Colonic mucosa (tissue), 4 donors: Measurements from ENCODE around the gene GDAP1L1. TPM values are rescaled to one million over a fixed set of nuclear protein-coding genes. Genes with fewer than 3 reads are reported as not detected.
"Not testable (repeated sequence)": the region's sequence is repeated elsewhere in the genome, so short reads cannot be mapped to it uniquely, and the experiment has no call there.

Experiments
- DNase-seq: peaks from one replicate; pipeline ENCODE4 v3.0.0-alpha.2; 2020
- H3K27ac ChIP-seq: fragments of 200-600 bp; one replicate; pipeline ENCODE4 v1.8.0; 2021
- H3K27me3 ChIP-seq: fragments of 200-600 bp; one replicate; pipeline ENCODE4 v1.8.0; 2021
- H3K36me3 ChIP-seq: fragments of 200-600 bp; one replicate; pipeline ENCODE4 v1.8.0; 2021
- H3K4me1 ChIP-seq: fragments of 200-600 bp; one replicate; pipeline ENCODE4 v1.8.0; 2021; ENCODE audit warnings: mild to moderate bottlenecking
- H3K4me3 ChIP-seq: fragments of 200-600 bp; one replicate; pipeline ENCODE4 v1.8.0; 2021
- H3K9ac ChIP-seq, 2 donors: one replicate each; pipeline ENCODE4 v1.7.0; 2013; ENCODE audit warnings: control low read depth in 2 of 2, low read depth in 2 of 2, low read length in 2 of 2
- H3K9me3 ChIP-seq: fragments of 200-600 bp; one replicate; pipeline ENCODE4 v1.8.0; 2021
- CTCF ChIP-seq: fragments of 200-600 bp; IDR thresholded peaks from one replicate; pipeline ENCODE4 v1.8.0; 2022; ENCODE audit warnings: antibody characterized with exemption, mild to moderate bottlenecking
- intact Hi-C: fragments of 100-400 bp; cut with DNase I; formaldehyde crosslinking; loops from one replicate; pipeline ENCODE4 v1.14.1; 2022
- total RNA-seq, 2 donors: library from RNA; stranded (reverse); fragmentation: NEBNext Ultra II Directional in 1 of 2; extraction: Animal tissue kit (Norgen Biotek cat#: 25700) in 1 of 2; gene quantifications; one replicate each; pipeline ENCODE4 v1.2.1, GENCODE V29; 2021
- donor health status: healthy.
- donor health status: DM: no; HTN: no; CAD: no.
- donor health status: DM: no; HTN: no; CAD: no.

Gene GDAP1L1
- total RNA-seq, 2 donors from 2014 or later: not detected

- H3K36me3 ChIP-seq: no peaks in the 10 kb centered on the region
- H3K27ac ChIP-seq: no peak overlapping the region
- DNase-seq: peak; percentile 33
- TF ChIP-seq CTCF: no peak
- no peaks in the 10 kb centered on the region for H3K27me3 ChIP-seq
- intact Hi-C loops: no loop called here
- no peak overlapping the region for H3K9ac ChIP-seq
- H3K9me3 ChIP-seq: no peaks in the 10 kb centered on the region
- no peaks in the 10 kb centered on the region for H3K4me1 ChIP-seq
- no peak overlapping the region for H3K4me3 ChIP-seq
Observed at GRCh38 chr20:44296011-44296410, 48.9 kb downstream of the GDAP1L1 start.

GRCh38 chr20:44297721-44298120, 50.6 kb downstream of the GDAP1L1 start:
- Histone ChIP-seq H3K27me3 (no peaks in the 10 kb centered on the region), H3K27ac (no peak overlapping the region), H3K36me3 (no peaks in the 10 kb centered on the region), H3K9me3 (no peaks in the 10 kb centered on the region), H3K4me3 (no peak overlapping the region), H3K9ac (no peak overlapping the region), H3K4me1 (no peaks in the 10 kb centered on the region)
- no peak for DNase-seq
- TF ChIP-seq CTCF: no peak
- intact Hi-C loops: no loop called here

GRCh38 chr20:44299011-44299535, 52.0 kb downstream of the GDAP1L1 start:
- H3K4me1 ChIP-seq, H3K9me3 ChIP-seq, H3K4me3 ChIP-seq, H3K27ac ChIP-seq, H3K36me3 ChIP-seq, H3K9ac ChIP-seq, H3K27me3 ChIP-seq, intact Hi-C loops, DNase-seq: not testable (repeated sequence)

- Histone ChIP-seq H3K4me3 (no peak overlapping the region), H3K4me1 (no peaks in the 10 kb centered on the region), H3K9me3 (no peaks in the 10 kb centered on the region), H3K9ac (no peak overlapping the region), H3K27me3 (no peaks in the 10 kb centered on the region), H3K27ac (no peak overlapping the region), H3K36me3 (no peaks in the 10 kb centered on the region)
- no peak for DNase-seq
- no peak for TF ChIP-seq CTCF
- intact Hi-C loops: no loop called here
Observed at GRCh38 chr20:44301285-44301684, 54.2 kb downstream of the GDAP1L1 start.

- Histone ChIP-seq H3K4me1 (no peaks in the 10 kb centered on the region), H3K4me3 (no peak overlapping the region), H3K36me3 (no peaks in the 10 kb centered on the region), H3K27ac (peak overlapping the region; percentile 53), H3K27me3 (no peaks in the 10 kb centered on the region), H3K9ac (peak overlapping the region in 1 of 2 donors; percentile 49), H3K9me3 (no peaks in the 10 kb centered on the region)
- no peak for TF ChIP-seq CTCF
- DNase-seq: peak; percentile 51
- intact Hi-C loops: no loop called here
Observed at GRCh38 chr20:44302026-44302669, 55.0 kb downstream of the GDAP1L1 start.

GRCh38 chr20:44302736-44303135, 55.6 kb downstream of the GDAP1L1 start:
- H3K9me3 ChIP-seq: no peaks in the 10 kb centered on the region
- no peak for TF ChIP-seq CTCF
- H3K9ac ChIP-seq: peak overlapping the region in 1 of 2 donors; percentile 49
- no peak for DNase-seq
- no peaks in the 10 kb centered on the region for H3K4me1 ChIP-seq
- intact Hi-C loops: no loop called here
- H3K27me3 ChIP-seq: no peaks in the 10 kb centered on the region
- no peak overlapping the region for H3K4me3 ChIP-seq
- H3K36me3 ChIP-seq: no peaks in the 10 kb centered on the region
- H3K27ac ChIP-seq: peak overlapping the region; percentile 53
